AG20443 (cell line): Measurements from ENCODE around the gene MAPKBP1.
"Not testable (repeated sequence)": the region's sequence is repeated elsewhere in the genome, so short reads cannot be mapped to it uniquely, and the experiment has no call there.

Experiments used
- DNase-seq: peaks from one replicate; pipeline ENCODE4 v3.0.0; 2012; ENCODE audit warnings: low spot score, mixed read lengths

Gene MAPKBP1

DNA sequence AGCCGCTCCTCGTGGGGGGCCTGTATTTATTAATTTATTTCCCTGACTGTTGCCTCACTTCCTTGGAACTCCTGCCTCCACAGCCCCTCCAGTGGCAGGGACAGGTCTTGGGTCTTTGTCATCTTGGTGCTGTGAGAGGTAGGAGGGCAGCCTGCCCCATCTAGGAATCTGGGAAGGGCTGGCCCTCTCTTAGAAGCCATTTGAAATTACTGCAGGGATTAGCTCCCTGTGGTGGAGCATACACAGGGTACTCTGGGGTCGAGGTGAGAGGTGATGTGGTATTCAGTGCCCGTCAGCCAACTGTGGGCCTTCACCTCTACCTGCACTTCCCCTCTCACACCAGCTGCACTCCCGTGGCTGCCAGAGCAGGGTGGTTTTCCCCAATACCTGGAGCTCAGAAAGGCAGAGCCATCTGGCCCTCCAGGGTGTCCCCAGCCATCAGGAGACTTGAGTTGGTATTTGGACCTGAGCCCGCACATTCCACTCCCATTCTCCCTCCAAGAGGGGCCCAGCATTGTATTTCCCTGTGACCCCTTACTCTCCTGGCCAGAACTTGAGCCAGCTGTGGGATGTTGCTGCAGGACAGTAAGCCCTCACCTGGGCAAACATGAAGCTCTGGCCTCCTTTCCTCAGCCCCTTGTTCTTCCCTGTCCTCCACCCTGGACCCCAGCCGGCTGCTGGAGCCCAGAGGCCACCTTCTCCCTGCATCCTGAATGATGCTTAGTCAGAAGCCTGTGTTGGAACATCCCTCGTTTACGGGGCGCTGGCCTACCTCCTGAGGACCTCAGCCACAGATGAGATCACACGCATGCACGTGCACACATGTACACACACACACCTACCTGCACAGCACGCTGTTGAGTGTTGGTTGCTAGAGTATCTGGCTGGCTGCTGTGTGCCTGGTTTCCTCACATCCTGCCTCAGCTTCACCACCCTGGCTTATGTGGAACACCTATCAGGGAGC lies 51.6 kb downstream of the MAPKBP1 start:
- no peak for DNase-seq

DNA sequence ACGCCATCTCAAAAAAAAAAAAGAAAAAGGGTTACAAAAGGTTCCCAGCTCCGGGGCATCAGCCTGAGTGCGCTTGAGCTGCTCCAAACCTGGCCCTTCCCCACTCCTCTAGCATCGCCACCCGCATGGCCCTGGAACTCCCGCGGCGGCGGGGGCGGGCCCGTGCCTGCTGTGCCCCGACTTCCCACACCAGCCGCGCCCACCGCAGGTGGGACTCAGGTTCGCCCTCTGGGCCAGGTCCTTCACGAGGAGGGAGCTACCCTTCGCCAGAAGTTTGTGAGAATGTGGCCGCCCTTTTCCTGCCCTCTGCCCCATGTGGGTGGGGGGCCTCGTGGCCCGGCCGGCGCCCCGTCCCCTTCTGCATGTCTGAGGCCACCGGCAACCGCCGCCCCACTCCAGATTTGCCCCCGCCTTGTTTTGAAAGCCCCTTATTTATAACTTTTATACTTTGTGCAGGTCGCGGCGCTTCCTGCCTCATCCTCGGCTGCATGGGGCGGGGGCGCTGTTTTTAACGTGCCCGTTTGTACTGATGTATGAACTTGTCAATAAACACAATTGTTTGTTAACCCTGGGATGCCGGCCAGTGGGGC lies 53.1 kb downstream of the MAPKBP1 start:
- no peak for DNase-seq

DNA sequence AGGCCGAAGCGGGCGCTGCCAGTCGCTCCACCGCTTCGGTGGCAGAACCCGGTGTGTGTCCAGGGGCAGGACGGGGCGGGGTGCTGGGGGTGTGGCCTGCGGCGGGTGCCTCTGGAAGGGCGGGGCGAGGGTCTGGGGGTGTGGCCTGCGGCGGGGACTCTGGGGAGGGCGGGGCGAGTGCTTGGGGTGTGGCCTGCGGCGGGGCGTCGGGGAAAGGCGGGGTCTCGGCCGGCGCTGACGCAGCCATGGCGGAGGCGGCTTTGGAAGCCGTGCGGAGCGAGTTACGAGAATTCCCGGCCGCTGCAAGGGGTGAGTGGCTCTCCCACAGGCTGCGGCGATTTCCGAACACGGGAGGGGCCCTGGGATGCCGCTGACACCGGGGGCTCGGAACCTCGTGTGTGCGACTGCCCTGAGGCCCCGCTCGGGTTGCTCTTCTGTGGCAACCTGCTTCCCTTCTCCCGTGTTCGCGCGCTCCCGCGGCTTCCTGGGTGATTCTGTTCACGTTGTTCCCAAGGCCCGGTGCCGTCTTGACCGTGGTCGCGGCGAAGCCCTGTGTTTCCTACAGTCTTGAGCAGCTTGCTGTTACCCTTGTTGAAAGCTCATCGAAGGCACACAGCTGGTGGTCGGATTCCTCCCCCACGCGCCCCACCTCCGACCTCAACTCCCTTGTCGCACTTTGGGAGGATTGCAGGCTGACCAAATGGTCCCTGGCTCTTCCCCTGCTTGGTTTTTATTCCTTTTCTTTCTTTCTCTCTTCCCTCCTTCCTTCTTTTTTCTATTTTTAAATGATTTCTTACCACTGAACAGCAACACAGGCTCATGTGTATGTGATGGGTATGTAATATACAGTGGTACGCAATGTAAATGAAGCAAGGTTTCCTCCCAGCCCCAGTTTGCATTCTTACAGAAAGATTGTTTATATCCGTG lies 53.9 kb downstream of the MAPKBP1 start, which contains the start of gene JMJD7:
Gene JMJD7 (plus strand): TSS at position 213 of the 927 bp plus-strand sequence. CDS start 33 bp downstream, at position 246.
- peak; percentile 100 for DNase-seq

DNA sequence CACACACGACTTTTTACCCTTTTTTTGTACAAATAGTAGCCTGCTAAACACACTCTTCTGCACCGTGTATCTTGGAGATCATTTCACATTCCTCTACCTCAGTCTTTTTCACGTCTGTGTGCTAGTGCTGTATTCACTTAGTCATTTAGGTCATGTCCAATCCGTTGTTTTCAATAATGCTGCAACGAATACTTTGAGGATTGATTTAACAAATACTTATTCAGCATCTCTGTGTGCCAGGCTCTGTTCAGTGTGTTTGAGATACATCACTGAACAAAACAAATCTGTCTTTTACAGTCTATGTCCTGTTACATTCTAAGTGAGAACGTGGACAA lies 54.5 kb downstream of the MAPKBP1 start:
- DNase-seq = no peak

DNA sequence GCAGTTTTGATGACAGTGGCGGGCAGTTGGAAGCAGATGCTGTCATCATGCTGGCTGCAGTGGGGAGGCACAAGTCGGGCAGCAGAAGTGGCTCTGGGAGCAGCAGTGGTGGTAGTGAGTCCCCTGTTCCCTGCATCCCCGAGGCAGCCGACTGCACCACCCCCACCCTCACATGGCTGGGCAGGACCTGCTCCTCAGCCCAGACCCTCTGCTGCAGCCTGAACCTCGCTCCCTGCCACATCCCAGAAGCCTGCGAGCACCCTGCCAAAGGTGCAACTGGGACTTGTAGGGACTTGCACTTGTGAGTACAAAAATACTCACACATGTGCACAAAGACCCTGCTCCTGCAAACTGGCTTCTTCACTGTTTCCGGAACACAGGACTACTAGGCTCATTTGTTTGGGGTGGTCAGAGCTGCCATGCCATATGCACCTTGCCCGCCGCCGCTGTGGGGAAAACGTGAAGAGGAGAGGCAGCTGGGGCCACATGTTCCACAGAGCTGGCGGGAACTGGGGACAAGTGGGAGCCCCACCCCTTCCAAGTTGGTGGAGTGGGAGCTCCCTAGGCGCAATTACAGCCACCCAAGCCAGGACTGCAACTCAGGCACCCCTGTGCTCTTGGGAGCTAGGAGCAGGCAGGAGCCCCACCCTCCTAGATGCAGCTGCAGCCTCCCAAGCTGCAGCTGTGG lies 55.8 kb downstream of the MAPKBP1 start:
- no peak for DNase-seq

DNA sequence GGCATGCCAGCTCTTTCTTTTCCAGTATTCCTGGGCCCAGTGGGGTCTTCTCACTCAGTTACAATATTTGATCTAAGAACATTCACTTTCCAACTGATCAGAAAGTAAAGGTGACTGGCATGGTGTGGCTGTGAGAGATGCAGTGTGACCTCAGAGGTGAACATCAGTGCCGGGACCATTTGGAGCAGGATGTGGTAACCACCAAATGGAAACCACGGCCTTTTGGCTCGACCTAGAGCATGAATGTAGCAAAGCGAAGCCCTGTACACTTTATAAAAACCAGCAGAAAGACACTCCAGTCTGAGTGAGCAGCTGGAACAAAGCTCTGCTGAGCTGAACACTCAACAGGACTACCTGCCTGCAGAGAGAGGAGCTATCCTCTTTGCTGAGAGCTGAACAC lies 57.0 kb downstream of the MAPKBP1 start:
- not testable (repeated sequence) for DNase-seq

DNA sequence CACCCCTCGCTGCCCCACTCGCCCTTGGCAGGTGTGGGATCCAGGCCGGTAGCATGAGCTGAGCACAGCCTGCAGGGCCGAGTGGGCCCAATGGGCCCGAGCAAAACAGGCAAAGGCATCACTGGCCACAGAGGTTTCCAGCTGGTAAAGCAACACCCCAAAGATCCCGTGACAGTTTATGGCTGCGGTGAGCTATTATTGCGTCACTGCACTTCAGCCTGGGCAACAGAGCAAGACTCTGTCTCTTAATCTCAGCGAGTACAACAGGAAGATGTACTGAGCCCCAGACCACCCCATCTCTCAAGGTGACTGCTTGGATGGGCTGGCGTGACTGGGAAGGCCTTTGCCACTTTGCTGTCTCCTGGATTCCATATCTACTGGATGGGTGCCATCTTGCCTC lies 57.9 kb downstream of the MAPKBP1 start:
- DNase-seq = no peak

DNA sequence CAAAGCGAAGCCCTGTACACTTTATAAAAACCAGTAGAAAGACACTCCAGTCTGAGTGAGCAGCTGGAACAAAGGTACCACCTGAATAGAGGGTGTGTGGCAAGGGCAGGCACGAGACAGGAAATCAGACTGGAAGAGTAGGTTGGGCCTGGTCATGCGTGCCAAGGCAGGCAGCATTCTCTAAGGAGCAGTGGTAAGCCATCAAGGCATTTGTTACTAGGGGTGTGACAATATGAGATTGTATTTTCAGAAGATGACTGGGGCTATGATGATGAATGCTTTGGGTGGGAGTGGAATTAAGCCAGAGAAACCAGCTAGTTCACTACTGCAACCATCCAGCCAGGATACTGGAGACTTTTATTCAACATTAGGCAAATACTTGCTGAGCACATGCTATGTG lies 58.6 kb downstream of the MAPKBP1 start:
- no peak for DNase-seq

DNA sequence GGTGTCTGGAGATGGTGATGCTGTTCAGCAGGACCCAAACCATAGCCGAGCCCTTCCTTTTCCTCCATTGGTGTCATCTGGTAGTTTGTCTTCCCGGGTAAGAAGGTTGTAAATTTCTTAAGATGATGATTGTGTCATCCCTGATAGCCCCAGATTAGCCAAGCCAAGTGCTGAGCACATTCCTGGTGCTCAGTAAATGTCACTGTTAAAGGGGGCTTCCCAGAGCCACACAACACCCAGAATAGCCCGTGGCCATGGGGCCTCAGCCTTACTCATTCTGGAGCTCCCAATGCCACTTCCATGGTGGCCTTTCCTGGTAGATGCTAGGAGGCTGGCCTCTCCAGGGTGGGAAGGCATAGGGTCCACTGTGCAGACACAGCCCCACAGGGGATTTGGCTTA lies 59.8 kb downstream of the MAPKBP1 start:
- no peak for DNase-seq

DNA sequence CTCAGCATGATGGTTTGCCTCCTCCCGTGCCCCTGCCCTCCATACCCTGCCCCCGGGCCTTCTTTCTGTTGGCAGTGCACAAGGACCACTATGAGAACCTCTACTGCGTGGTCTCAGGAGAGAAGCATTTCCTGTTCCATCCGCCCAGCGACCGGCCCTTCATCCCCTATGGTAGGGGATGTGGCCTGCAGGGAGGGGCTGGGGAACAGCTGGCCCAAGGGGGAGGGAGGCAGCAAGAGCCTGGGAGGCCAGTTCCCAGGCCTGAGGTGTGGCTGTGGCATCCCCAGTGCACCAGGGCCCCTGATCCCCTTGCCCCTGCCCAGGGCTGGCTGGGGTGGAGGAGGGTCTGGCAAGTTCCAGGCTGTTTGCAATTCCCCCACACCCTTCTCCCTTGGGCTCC lies 61.8 kb downstream of the MAPKBP1 start:
- DNase-seq = no peak

DNA sequence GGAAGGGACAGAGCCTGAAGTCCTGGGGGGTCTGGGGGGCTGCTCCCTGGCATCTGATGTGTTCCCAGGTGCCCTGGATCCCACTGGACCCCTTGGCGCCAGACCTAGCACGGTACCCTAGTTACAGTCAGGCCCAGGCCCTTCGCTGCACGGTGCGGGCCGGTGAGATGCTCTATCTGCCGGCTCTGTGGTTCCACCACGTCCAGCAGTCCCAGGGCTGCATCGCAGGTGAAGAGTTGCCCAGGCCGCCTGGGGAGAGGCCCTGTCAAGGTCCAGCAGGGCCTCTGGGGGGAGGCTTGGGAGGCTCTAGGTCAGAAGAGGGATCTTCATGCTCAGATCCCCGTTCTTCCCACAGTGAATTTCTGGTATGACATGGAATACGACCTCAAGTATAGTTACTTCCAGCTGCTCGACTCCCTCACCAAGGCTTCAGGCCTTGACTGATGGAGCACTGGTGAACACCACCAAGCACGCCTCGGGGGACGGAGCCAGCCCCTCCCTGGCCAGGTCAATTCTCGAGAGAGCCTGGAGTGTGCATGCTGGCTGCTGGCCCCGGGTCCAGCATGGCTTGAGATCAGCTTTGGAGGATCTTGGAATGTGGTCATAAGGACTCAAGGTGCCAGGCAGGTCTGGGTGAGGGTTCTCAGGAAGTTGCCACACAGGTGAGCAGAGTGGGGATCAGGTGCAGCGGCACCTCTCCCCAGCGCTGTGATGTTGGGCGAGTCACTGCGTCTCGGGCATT lies 62.6 kb downstream of the MAPKBP1 start:
- no peak for DNase-seq

DNA sequence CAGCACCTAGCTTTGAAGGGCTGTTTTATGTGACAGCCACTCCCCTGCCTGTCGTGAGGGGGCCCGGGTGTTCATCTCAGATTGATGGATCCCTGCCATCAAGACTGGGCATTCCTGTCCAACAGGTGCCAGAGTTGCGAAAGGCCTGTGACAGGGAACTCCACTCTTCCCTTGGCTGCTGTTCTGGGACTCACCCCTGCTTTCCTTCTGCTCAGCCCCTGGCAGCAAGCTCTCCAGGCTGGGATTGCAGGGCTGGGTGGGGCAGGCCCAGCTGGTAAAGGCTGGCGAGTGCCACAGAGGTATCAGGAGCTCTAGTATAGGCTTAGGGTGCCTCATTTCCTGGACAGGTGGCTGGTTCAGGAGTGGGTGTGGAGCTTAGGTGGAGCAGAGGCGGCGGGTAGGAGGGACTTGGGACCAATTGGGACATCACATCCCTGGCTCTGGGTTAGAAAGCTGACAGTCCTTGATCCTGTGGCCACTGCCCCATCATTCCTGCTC lies 64.2 kb downstream of the MAPKBP1 start, which contains the start of gene PLA2G4B:
Gene PLA2G4B (plus strand): TSS at position 448 of the 498 bp plus-strand sequence. CDS start 67 bp downstream, outside the sequence.
- no peak for DNase-seq

DNA sequence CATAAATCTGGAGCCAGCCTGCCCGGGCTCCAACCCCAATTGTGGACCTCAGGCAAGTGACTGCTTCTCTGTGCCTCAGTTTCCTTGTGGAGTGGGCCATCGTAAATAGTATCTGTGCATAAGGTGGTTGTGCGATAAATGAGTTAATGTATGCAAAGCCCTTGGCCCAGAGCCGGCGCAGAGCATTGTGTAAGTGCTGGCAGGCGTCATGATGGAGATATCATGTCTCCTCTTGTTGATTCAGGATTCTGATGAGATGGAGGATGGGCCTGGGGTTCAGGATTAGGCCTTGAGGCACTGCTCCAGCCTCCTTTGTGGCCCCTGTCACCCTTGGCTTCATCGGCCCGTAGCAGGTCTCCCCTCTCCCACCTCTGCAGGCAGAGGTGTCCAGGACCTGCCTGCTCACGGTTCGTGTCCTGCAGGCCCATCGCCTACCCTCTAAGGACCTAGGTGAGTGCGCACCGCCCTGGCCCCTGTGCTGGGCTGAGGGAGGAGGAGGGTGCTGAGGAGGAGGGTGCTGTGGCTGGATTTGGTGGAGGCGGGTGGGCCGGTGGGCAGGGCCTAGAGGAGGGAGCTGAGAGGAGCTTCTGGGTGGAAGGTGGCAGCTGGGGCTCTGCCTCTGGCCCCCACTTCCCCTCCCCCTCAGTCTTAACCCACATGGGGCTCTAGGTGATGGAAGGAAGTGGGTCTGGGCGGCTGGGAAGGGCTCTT lies 65.7 kb downstream of the MAPKBP1 start:
- no peak for DNase-seq

DNA sequence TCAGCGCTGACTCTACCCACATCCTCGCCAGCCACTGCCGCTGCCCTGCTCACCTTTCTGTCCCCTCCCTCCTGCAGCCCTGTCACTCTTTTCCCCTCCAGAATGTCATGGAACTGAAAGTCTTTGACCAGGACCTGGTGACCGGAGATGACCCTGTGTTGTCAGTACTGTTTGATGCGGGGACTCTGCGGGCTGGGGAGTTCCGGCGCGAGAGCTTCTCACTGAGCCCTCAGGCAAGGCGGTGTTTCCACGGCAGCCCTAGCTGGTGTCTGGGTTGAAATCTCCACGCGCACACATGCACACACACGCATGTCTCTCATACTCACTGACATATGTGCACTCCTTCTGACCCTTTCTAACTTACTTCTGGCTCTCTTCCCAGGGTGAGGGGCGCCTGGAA lies 66.4 kb downstream of the MAPKBP1 start:
- DNase-seq = no peak

DNA sequence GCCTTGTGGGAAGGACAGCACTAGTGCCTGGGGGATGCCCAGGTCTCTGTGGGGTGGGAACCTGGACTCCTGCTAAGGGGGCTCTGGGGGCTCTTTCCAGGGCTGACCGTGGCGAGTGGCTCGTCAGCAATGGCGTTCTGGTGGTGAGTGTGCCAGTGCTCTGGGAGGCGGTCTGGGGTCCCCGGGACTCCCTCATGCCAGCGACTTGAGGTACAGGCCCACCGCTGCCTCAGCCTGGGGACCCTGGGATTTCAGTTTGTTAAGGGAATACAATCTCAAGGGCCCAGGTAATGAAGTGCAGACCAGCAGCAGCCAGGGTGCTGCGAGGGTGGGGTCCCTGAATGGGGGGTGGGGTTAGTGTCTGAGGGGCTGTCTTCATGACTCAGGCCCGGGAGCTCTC lies 66.8 kb downstream of the MAPKBP1 start:
- DNase-seq = no peak

DNA sequence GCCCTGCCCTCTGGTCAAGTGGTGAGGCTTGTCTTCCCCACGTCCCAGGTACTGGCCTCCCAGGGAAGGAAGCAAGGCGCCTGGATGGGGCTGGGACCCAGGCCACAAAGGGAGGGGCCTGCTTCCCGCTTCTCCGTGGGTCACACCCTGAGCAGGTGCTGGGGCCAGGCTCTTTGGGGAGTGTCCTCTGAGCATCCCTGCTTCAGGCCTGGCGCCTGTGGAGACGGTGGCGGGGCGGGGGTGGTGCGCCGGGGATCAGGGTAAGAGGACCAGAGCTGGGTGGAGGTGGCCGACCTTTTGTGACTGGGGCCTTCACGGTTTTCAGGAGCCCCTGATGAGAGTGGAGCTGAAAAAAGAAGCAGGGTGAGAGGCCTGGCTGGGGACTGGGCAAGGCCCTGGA lies 67.9 kb downstream of the MAPKBP1 start:
- DNase-seq = no peak

DNA sequence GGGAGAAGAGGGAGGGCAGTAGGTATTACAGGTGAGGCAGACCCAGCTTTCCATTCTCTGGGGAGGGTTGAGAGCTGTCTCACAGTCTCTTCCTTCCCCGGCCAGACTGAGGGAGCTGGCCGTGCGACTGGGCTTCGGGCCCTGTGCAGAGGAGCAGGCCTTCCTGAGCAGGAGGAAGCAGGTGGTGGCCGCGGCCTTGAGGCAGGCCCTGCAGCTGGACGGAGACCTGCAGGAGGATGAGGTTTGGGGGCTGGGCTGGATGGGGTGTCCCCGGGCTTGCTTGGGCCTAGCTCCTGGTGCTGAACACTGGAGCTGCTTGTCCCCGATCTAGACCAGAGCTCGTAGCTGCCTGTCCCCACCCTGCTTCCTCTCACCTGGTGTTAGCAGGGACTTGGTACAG lies 69.3 kb downstream of the MAPKBP1 start:
- DNase-seq = no peak

DNA sequence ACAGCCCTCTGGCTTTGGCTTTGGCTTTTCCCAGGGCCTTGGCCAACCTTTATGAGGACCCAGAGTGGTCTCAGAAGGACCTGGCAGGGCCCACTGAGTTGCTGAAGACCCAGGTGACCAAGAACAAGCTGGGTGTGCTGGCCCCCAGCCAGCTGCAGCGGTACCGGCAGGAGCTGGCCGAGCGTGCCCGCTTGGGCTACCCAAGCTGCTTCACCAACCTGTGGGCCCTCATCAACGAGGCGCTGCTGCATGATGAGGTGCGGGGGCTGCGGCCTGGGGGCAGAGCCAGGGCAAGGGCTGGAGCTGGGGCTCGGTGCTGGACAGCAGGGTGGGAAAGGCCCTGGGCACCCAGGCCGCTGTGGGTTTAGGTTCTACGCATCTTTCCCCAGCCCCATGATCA lies 70.5 kb downstream of the MAPKBP1 start:
- DNase-seq = no peak

DNA sequence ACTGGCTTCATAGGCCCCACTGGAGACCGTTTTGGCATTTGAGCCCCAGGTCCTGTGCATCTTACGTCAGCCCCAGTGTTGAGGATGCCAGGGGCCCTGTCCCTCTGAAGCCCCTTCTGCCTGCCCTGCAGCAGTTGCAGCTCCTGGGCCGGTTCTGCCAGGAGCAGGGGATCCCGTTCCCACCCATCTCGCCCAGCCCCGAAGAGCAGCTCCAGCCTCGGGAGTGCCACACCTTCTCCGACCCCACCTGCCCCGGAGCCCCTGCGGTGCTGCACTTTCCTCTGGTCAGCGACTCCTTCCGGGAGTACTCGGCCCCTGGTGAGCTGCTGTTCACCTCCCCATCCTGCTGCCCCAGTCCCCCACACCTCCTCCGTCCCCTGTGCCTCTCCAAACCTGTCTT lies 72.9 kb downstream of the MAPKBP1 start:
- no peak for DNase-seq

DNA sequence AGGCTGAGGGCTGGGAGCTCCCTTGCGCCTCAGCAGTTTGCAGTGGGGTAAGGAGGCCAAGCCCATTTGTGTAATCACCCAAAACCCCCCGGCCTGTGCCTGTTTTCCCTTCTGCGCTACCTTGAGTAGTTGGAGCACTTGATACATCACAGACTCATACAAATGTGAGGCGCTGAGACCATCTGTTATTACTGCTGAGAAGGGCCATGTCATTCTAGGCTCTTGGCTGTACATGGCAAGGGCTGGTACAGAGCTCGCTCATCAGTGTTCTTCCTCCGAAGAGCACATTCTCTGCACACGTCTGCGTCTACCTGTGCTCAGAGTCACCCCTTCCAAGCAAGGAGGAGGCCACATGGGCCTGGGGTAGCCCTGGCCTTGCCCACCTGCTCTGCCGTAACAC lies 73.7 kb downstream of the MAPKBP1 start:
- no peak for DNase-seq
